NCI-H524 (cell line): ENCODE measurements around the gene TNIK.

Source experiments
- DNase-seq, 2 experiments: peaks; one replicate each; lab custom pipeline; 2025; lab: John Stamatoyannopoulos, UW

The TNIK gene

DNA sequence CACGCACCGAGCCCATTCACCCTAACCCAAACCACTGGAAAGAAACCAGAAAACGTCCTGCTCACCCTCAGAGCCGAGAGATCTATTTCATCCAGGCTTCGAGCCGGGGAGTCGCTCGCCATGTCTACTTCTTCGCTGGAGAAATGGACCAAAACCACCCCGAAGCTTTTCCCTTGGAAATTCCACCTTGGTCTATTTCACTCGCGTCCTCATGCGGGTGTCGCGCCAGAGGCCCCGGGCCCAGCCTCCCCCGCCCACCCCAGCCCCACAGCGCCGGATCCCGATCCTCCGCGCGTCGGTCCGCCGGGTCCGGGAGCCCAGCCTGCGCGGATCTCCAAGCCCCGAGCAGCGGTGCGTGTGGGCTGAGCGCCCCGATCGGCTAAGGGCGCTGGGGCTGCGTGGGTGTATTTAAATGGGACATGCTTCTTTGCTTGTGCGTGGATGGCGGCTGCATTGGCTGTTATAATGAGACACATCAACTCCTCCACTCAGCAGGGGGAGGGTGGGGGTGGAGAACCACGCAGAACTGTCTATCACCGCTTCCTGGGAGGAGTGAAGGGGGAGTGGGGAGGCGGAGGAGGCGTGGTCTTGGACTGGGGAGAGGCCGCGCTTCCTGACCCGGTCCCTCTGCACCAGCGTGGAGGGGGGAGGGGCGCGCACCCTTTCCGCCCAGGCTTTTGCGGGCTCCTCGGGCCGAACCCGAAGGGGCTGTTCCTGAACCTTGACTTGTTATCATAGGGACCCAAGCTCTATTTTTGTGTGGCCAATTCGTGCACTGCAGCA is at the start of gene TNIK:
TNIK (minus strand) TSS at position 464 of the 783 bp plus-strand sequence; CDS start at position 122, 342 bp downstream.
- peak; percentile 95 to 97 for DNase-seq

DNA sequence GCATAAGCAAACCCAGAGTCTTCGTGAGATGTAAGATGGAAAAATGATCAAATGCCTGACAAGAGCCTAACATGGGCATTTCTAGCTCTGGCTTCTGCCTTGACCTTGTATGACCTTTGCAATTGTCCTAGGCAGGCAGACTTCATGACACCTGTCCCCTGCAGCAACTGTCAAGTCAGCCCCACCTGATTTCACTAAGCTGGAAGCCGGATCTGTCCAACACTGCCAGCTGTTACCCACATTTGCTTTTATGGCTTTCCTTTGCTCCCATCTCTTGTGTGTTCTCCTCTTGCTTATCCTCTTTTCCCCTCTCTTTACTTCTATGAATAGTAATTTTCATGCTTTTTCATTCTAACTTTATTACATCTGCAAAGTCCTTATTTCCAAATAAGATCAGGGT is 48.5 kb upstream of the TNIK start:
- peak; percentile 77 to 95 for DNase-seq

DNA sequence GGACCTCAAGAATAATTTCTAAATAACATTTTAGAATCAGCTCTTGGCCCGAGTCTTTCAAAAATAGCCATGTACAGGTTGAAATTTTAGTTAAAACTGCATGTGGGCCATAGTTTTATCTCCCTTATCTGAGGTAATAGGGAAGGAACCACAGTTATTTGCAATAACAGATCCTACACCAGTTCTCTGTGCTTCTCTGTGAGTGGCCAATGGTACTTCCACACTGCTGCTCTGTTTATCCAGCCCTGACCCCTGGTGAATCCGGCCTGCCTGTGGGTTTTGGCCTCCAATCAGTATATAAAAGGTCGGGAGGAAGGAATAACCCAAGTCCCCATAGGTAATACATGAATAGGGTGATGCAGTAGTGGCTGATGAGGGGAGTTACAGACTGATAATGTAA is 48.0 kb upstream of the TNIK start:
- no peak for DNase-seq

DNA sequence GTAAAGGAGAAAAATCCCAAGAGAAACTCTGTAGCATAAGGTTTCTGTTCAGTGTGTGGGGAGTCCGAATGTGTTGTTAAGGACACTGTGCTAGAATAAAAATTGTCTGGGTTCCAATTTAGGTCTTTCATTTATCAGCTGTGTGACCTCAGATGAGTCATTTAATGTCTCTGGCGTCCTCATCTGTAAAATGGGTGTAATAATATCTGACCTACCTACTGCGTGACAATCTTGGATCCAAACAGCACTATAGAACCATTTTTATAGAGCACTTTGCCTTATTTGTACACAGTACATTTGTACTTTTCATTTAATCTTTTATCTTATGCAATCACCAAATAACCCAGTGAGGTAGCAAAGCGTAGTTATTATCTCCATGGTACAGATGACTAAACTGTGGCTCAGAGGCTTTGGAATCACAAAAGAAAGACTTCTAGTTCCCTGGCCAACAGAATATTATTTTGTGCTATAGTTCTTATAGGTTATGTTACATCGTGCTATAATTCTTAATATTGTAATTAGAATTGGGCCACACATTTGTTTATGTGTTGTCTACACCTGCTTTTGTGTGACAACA is 46.6 kb upstream of the TNIK start:
- DNase-seq: no peak

DNA sequence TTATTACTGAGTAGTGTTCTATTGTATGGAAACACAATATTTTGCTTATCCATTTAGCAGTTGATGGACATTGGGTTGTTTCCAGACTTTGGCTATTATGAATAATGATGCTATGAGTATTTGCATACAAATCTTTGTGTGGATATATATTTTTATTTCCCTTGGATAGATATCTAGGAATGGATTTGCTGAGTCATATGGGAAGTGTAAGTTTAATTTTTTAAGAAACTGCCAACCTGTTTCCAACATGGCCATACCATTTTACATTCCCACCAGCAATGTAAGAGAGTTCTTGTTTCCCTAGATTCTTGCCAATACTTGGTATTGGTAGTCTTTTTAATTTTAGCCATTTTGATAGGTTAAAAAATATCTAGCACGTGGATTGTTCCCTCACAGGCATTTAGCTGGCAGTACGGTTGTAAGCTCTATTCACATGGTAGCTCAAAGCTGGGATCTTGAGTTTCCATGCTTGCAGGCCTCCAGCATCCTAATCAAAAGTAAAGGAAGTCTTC is 45.7 kb upstream of the TNIK start:
- no peak for DNase-seq

GRCh38 chr3:171504376-171504775 is 44.2 kb upstream of the TNIK start:
- DNase-seq: no peak

DNA sequence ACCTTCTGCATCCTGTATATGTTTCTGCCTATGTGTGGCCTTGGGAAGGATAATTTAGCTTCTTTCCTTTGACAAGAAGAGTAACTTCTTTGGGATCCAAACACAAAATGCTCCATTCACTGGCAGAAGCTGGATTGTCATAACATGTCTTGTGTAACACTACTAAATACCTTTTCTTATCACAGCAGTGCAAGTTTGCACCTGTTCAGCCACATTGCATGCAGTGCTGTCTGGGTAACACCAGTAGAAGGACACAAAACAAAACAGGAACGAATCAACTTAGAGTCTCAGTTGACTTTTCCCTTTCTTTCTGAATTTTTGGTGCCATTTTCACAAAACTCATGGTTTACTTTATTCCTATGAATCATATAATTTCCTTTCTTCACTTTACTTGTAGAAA is 43.6 kb upstream of the TNIK start:
- no peak for DNase-seq

GRCh38 chr3:171498921-171499320 is 38.7 kb upstream of the TNIK start:
- no peak for DNase-seq

- DNase-seq: peak; percentile 25 to 81
These were observed 37.3 kb upstream of the TNIK start for GRCh38 chr3:171497468-171497867.

GRCh38 chr3:171495413-171495812 is 35.2 kb upstream of the TNIK start:
- DNase-seq: no peak

DNA sequence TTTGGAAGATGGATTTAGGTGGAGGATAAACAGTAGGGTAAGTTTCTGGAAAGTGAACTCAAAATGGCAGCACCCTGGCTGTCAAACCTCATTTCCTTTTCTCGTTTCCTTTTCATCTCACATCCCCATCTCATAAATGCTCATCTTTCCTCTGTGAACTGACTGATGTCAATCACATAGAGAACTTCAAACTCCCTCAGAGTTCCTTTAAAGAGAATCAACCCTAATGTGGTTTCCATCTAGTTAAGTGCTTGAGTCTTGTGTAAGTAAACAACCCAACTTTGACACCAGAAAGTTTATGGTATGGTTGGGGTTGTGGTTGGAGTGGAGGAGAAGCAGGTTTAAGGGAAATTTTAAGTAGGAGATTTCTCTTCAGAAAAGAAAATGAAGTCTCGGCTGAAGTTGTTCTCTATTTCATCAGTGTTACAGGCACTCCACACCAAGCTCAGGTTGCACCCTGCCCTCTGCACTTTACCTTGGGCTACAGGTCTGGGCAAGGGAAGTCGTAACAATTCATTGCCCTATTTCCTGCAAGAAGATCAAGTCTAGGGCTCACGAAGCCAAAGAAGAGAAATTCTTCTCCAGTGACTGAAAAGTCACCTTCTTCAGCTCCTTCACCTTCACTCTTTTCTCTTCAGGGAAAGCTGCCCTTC is 34.4 kb upstream of the TNIK start:
- DNase-seq: no peak

- no peak for DNase-seq
These were observed 31.2 kb upstream of the TNIK start for GRCh38 chr3:171491361-171491760.

GRCh38 chr3:171490901-171491300 is 30.7 kb upstream of the TNIK start:
- DNase-seq: no peak

- no peak for DNase-seq
These were observed 29.1 kb upstream of the TNIK start for GRCh38 chr3:171489348-171489747.

DNA sequence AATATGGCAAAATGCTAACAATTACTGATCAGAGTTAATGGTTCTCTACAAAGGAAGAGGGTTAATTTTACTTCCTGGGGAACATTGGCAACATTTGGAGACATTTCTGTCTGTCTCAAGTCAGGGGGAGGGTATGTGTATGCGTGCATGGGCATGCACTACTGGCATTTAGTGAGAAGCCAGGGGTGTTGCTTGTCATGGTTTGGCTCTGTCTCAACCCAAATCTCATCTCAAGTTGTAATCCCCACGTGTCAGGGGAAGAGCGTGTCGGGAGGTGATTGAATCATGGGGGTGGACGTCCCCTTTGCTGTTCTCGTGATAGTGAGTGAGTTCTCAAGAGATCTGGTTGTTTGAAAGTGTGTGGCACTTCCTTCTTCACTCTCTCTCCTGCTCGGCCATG is 28.3 kb upstream of the TNIK start:
- DNase-seq: no peak

GRCh38 chr3:171487382-171487781 is 27.2 kb upstream of the TNIK start:
- no peak for DNase-seq

DNA sequence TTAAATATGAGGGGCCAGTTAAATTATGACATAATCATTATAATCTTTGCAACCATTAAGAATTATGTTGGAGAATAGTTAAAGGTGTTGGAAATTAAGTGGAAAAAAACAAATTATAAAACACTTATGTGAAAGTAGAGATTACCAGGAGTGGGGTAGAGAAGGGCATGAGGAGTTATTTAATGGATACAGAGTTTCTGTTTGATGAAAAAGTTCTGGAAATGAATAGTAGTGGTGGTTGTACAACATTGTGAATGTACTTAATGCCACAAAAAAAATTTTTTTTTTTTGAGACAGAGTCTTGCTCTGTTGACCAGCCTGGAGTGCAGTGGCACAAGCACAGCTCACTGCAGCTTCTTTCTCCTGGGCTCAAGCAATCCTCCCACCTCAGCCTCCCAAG is 25.1 kb upstream of the TNIK start:
- no peak for DNase-seq

DNA sequence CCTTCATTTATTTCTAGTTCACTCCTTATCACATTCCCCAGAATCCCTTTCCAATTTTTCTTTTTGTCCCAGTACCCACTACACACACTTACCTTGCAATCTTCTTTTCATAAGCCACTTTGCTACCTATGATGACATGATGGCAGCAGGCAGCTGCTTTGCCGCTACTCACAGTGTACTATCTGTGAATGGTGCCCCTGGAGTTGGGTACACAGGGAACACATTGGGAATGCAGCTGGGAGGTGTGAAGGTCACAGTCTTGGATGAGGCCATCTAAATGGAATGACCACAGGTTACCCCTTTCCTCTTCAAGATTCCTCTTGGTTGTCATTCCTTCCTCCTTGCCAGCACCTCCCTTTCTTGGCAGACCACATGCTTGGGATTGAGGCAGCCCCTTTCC is 20.8 kb upstream of the TNIK start:
- DNase-seq: no peak

- DNase-seq: no peak
These were observed 20.3 kb upstream of the TNIK start for GRCh38 chr3:171480526-171480925.

- no peak for DNase-seq
These were observed 16.4 kb upstream of the TNIK start for GRCh38 chr3:171476532-171477102.

GRCh38 chr3:171472552-171472951 is 12.3 kb upstream of the TNIK start:
- DNase-seq: no peak

DNA sequence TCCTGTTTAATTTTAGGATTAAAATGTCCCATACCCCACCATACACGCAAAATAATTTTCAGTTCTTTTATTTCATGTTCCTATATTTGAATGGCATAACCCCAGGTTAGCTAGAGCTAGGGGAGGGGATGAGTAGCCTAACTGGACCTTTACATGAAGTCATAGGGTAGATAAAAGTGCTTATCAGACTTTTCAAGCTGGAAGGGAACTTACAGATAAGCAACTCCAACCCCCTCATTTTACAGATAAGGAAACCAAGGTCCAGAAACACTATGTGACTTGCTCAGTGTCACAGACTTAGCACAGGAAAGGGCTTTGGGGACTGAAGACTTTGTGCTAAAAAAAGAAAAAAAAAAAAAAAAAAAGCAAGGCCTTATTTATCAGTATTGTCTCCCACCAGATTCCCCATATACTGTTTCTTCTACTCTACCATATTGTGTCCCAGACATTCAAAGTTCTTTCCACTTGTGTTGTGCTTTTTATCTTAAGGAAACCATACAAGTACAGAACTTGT is 10.6 kb upstream of the TNIK start:
- DNase-seq: no peak

DNA sequence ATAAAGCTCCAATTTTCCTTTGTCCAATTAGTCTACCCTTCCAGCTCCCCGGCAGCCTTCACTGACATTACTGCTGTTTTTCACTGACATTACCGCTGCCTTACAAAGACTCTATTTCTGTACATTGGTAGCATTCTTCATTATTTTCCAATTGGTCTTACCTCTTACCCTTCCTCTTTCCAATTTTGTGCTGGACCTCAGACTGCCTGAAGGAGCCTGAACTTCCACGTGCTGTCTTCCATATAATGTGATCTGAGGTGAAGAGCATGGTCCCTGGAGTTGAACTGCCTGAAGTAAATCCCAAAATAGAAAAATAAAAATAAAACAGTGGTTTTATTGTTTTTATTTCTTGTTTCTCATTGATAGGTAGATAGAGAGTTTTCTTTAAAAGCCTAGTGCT is 9.2 kb upstream of the TNIK start:
- no peak for DNase-seq
